Lower lobe of right lung (tissue), 2 donors: ENCODE data around the gene EHD4. TPM values are rescaled to one million over a fixed set of nuclear protein-coding genes. Genes with fewer than 3 reads are reported as not detected.

Experiments
- ATAC-seq, 2 donors: fragments of 200-7000 bp; cut with Tn5 transposase; one replicate each; pipeline ENCODE4 v1.9.1; 2020 to 2022; ENCODE audit warnings: mild to moderate bottlenecking in 2 of 2, moderate library complexity in 2 of 2
- DNase-seq: peaks from one replicate; pipeline ENCODE4 v3.0.0-alpha.2; 2020
- H3K27ac ChIP-seq: fragments of 200-600 bp; one replicate; pipeline ENCODE4 v1.8.0; 2022
- H3K27me3 ChIP-seq: fragments of 200-600 bp; one replicate; pipeline ENCODE4 v1.8.0; 2022; ENCODE audit warnings: low read depth
- H3K36me3 ChIP-seq: fragments of 200-600 bp; one replicate; pipeline ENCODE4 v1.8.0; 2022; ENCODE audit warnings: mild to moderate bottlenecking
- H3K4me1 ChIP-seq: fragments of 200-600 bp; one replicate; pipeline ENCODE4 v1.8.0; 2022
- H3K4me3 ChIP-seq: fragments of 200-600 bp; one replicate; pipeline ENCODE4 v1.8.0; 2022; ENCODE audit warnings: mild to moderate bottlenecking
- H3K9me3 ChIP-seq: fragments of 200-600 bp; one replicate; pipeline ENCODE4 v1.8.0; 2022
- intact Hi-C: fragments of 100-400 bp; cut with DNase I; formaldehyde crosslinking; loops from one replicate; pipeline ENCODE4 v1.11.0; 2022
- total RNA-seq: library from RNA; stranded (reverse); fragmentation: NEBNext Ultra II Directional; extraction: Animal tissue kit (Norgen Biotek cat#: 25700); gene quantifications from one replicate; pipeline ENCODE4 v1.2.1, GENCODE V29; 2021
- TF ChIP-seq, protein P1 (sequence below): fragments of 200-600 bp; IDR thresholded peaks from one replicate; pipeline ENCODE4 v1.8.0; 2022; ENCODE audit warnings: antibody characterized with exemption, mild to moderate bottlenecking
- donor health status: DM: no; HTN: yes; CAD: no; lungs with severe emphysema.

EHD4 gene
- total RNA-seq, 1 donor from 2014 or later: 35.0 TPM

DNA sequence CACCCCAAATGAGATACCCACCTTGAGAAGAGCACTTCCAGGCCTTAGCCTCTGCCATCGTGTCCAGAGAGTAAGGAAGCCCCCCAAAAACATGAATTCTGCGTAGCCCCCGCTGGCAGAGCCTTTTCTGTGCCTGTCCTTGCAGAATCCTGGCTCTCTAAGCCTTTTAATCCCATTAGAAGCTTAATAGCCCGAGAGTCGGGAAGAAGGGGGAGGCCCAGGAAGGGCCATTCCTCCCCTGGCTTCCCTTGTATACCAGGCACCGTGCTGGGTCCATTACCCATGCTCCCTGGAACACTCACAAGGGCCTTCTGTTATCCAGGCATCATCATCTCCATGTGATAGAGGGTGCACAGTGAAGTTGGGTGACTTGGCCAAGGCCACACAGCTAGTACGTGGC is 85.6 kb downstream of the EHD4 start:
- no peak for ATAC-seq
- DNase-seq: no peak
- no peaks in the 10 kb centered on the region for H3K36me3 ChIP-seq
- peaks cover 13% of the 10 kb centered on the region for H3K4me1 ChIP-seq
- no peak overlapping the region for H3K4me3 ChIP-seq
- H3K27ac ChIP-seq: no peak overlapping the region
- no peaks in the 10 kb centered on the region for H3K27me3 ChIP-seq
- H3K9me3 ChIP-seq: no peaks in the 10 kb centered on the region
- TF ChIP-seq, protein P1, sequence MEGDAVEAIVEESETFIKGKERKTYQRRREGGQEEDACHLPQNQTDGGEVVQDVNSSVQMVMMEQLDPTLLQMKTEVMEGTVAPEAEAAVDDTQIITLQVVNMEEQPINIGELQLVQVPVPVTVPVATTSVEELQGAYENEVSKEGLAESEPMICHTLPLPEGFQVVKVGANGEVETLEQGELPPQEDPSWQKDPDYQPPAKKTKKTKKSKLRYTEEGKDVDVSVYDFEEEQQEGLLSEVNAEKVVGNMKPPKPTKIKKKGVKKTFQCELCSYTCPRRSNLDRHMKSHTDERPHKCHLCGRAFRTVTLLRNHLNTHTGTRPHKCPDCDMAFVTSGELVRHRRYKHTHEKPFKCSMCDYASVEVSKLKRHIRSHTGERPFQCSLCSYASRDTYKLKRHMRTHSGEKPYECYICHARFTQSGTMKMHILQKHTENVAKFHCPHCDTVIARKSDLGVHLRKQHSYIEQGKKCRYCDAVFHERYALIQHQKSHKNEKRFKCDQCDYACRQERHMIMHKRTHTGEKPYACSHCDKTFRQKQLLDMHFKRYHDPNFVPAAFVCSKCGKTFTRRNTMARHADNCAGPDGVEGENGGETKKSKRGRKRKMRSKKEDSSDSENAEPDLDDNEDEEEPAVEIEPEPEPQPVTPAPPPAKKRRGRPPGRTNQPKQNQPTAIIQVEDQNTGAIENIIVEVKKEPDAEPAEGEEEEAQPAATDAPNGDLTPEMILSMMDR: no peak
- intact Hi-C loops: no loop called here

DNA sequence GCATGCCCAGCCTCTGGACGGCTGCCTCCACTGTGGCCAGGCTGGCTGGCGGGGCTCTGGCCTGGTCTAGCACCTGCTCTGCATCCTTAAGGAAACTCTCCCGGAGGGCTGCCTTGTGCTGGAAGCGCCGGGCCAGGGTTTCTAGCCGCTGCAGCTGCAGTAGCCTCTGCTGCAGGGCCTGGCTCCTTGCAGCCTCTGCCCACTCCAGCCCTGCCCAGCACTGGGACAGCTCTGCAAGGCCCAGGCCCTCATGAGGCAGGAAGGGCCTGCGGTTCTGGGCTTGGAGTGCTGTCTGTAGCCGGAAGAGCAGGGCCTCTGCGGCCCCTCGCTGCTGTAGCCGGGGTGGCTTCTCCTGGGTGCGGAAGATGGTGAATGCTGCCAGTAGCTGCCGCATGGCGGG is 86.5 kb downstream of the EHD4 start:
- Histone ChIP-seq H3K4me1 (peaks cover 17% of the 10 kb centered on the region), H3K9me3 (no peaks in the 10 kb centered on the region), H3K27me3 (peaks cover 2% of the 10 kb centered on the region), H3K4me3 (no peak overlapping the region), H3K36me3 (no peaks in the 10 kb centered on the region), H3K27ac (no peak overlapping the region)
- TF ChIP-seq, protein P1: no peak
- intact Hi-C loops: no loop called here
- ATAC-seq: no peak
- no peak for DNase-seq

DNA sequence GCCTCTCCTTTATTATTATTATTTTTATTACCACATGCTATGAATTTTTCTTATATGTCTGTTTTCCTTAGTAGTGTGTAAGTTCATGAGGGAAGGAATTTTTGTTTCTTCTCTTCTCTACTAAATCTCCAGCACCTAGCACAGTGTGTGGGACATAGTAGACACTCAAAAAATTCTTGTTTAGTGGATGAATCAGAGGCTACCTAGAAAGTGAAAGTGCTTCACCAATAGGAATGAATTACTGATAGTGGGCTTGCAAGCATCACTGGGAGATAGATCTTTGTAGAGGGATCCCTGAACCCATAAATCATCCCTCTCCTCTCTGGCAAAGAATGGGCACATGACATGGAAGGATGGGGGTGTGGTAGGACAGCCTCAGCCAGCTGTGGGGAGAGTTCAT is 87.0 kb downstream of the EHD4 start:
- intact Hi-C loops: no loop called here
- DNase-seq (no peak), ATAC-seq (no peak)
- H3K36me3 ChIP-seq: no peaks in the 10 kb centered on the region
- peaks cover 7% of the 10 kb centered on the region for H3K27me3 ChIP-seq
- H3K4me3 ChIP-seq: no peak overlapping the region
- H3K27ac ChIP-seq: no peak overlapping the region
- no peaks in the 10 kb centered on the region for H3K9me3 ChIP-seq
- TF ChIP-seq, protein P1: no peak
- peaks cover 17% of the 10 kb centered on the region for H3K4me1 ChIP-seq

DNA sequence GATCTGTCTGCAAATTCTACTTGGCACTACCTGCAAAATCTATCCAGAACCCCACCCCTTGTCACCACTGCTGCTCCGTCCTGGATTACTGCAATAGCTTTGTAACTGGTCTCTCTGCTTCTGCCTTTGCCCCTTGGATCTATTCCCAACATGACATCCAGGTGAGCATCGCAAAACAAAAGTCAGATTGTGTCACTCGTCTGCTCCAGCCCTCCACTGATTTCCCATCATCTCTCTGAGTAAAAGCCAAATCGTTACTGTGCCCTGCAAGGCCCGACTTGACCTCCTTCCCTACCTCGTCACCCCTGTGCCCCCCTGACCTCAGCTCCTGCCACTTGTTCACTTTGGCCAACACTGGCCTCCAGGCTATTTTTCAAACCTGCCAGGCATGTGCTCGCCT is 87.9 kb downstream of the EHD4 start:
- Histone ChIP-seq H3K27me3 (peaks cover 10% of the 10 kb centered on the region), H3K36me3 (no peaks in the 10 kb centered on the region), H3K4me1 (peaks cover 17% of the 10 kb centered on the region), H3K27ac (no peak overlapping the region), H3K4me3 (no peak overlapping the region), H3K9me3 (no peaks in the 10 kb centered on the region)
- DNase-seq: no peak
- TF ChIP-seq, protein P1: no peak
- intact Hi-C loops: no loop called here
- ATAC-seq: no peak

DNA sequence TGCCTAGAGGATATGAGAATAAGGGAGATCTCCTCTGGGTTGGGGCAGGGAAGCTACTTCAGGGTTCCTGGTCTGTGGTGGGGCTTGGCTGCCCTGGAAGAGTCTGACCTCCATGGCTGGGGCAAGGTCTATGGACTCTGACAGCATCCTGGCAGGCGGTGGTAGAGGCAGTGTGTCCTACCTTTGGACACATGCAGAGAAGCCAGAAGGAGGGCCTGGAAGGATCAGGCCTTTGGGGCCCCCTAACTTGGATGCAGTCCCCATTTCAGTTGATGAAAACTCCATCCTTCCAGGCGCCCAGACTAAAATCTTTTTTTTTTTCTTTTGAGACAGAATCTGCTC is 88.9 kb downstream of the EHD4 start:
- H3K4me1 ChIP-seq: peaks cover 17% of the 10 kb centered on the region
- H3K9me3 ChIP-seq: no peaks in the 10 kb centered on the region
- ATAC-seq (no peak), DNase-seq (no peak)
- no peaks in the 10 kb centered on the region for H3K36me3 ChIP-seq
- no peak overlapping the region for H3K4me3 ChIP-seq
- H3K27ac ChIP-seq: no peak overlapping the region
- intact Hi-C loops: no loop called here
- TF ChIP-seq, protein P1: no peak
- H3K27me3 ChIP-seq: peaks cover 10% of the 10 kb centered on the region
